Measurements from ENCODE around the gene ACOT11.

Gene ACOT11

DNA sequence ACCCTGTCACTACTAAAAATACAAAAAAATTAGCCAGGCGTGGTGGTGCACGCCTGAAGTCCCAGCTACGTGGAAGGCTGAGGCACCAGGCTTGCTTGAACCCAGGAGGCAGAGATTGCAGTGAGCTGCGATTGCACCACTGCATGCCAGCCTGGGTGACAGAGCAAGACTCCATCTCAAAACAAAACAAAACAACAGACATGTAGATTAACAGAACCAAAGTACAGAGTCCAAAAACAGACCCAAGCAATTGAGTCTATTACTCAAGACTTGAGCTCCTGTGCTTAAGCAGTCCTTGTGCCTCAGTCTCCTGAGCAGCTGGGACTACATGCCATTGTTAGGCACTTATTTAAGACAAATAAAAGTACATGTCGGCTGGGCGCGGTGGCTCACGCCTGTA lies 9.5 kb upstream of the ACOT11 start:
- no peak for DNase-seq

DNA sequence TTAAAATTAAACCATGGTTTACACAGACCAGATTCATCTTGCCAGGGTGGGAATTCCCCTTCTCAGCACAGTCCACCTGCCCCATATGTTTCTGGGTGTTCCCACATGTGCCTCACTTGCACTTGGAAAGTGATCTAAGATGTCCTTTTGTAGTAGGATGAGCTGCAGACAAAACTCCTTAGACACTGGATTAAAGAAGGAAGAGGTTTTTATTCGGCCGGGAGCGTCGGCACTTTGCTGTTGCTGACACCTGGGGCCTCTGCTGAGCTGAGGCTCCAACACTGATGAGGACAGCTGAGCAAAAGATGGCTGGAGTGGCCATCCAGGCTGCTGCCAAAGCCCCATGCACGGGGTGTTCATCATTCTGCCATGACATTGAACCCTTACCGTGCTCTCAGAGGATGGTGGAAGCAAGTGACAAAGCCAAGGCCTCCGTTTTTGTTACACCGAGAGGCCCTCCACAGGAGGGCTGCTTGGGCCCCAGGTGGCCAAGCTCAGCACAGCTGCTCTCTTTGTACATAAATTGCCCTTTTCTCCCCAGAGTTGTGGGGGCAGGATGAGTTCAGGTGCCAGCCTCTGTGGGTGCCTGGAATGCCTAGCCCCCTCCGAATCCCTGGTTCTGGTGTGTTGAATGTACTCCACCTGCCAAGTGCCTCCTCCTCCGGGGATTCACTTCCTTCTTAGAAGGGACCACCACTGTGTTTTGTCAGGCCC lies 7.3 kb upstream of the ACOT11 start:
- DNase-seq: no peak

GRCh38 chr1:54542120-54542961 lies 5.7 kb upstream of the ACOT11 start:
- DNase-seq: peak; percentile 68

DNA sequence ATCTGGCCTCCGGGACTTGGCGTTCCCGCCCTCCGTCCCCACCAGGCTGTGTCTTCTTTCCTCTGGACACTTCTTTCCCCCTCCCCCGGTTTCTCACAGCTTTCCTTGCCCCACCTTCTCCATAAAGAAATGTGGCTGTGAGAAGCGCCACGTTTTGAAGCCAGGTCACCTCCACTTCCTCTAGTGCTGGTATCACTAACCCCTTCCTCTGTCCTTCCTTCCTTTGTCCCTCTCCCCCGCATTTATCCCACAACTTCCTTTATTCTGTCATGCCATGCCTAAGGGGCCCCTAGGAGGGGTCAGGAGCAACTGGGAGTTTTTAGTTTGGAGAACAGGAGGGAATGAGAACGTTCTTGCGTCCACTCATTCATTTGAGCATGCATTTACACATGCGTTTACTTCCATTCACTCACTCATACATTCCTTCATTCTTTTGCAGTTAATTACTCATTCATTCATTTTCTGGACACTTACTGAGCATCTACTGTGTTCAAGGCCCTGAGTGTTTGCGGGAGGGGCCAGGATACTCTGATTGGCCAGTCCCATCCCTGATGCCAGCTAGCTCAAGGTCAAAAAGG lies 5.0 kb upstream of the ACOT11 start:
- no peak for DNase-seq

- no peak for DNase-seq
Observed at GRCh38 chr1:54543729-54544496, 4.1 kb upstream of the ACOT11 start.

DNA sequence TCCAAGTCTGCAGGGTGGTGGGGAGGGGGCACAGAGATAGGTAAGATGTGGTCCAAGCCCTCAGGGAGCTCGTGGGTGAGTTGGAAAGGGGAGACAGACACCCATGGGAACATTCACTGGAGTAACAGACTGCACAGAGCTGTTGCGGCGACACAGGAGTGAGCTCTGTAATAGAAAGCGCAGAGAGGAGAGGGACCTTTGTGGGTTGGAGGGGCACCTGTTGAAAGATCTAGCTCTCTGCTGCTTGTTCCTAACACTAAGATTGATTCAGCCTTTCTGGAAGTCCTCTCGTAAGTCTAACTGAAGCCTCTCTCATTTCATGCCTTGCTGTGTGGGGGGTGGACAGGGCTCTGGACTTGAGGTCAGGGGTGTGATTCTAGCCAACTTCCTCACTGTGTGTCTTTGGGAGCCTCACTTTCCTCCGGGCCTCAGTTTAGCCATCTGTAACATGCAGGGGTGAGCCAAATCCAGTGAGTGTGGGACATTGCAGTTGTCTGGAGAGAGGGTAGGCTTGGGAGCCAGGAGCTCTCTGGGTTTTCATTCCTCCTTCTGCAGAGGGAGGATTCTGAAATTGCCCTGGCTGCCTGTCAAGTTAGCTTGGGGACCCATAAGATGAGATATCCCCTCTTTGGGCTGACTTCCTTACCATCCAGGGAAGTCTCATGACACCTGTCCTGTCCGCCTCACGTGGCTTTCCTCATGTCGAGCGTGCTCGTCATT lies 2.0 kb upstream of the ACOT11 start:
- DNase-seq: no peak

- DNase-seq: peak; percentile 74
Observed at GRCh38 chr1:54546651-54547401, 1.2 kb upstream of the ACOT11 start.

DNA sequence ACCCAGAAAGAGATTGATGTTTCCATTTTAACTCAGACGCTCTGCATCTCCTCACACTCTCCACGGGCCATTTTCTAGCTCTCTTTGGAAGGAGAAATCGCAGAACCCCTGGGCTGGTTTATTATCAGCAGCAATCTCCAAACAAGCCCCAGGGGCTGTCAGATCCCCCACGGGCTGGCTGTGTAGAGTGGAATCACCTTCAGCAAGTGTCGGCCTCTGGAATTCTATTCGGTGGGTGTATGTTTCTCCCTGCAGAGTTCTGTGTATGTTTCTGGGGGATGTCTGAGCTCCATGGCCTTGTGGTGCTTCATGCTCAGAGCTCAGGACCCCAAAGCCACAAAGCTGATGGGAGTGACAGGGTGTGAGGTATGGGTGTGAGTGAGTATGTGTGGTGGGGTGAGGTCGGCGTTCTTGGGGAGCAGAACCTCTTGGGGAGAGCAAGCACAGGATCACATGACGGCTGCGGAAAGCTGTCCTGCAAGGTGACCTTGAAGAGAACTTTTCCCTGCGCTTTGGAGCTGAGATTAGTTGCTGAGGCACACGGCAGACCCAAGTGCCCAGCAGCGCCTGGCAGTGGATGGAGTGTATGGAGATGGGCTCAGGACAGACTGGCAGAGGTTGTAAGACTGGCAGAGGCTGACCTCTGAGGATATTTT lies 489 bp downstream of the ACOT11 start:
- DNase-seq: no peak

DNA sequence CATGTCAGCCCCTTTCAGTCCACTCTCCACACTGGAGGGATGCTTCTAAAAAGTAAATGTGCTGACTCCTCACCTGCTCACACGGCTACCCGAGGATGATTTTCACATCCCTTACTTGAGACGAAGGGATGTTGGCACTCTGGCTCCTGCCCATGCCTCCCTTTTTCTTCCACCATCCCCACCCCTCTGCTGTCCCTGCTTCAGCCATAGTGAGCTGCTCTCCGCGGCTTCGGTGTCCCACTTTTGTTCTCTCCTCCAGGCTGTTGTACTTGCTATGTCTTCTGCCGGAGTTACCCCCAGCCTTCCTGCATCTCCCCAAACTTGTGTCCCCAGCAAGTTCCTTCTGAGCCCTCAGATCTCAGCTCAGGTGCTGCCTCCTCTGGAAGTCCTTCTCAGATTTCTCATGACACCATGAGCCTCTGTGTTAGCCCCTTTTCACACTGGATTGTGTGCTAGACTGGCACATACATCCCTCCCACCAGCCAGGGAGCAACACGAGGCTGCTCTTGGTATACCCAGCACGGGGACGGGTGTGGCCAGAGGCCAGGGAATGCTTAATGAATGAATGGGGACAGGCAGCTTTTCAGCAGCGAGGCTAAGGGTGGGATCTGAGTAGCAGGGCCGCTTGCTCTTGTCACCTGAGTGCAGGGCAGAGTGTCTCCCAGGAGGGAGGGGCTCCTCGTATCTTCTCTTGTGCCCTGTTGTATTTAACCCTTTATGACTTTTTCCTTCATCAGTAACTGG lies 1.3 kb downstream of the ACOT11 start:
- no peak for DNase-seq

DNA sequence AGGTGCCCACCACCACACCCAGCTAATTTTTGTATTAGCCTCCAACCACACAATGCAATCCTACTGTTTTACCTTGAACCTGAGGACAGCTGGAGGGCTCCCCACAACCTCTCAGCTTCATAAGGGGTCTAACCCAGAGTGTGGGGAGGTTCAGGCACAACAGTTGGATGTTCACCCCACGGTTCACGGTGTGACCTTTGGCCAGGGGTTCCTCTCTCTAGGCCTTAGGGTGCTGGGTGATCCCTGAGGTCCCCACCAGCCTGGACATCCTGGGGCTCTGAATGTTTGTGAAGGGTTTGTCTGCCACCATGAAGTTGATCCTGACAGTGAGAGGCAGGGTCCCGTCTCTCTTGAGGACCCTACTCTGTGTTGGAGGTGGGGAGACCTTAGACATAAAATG lies 3.9 kb downstream of the ACOT11 start:
- DNase-seq: no peak

DNA sequence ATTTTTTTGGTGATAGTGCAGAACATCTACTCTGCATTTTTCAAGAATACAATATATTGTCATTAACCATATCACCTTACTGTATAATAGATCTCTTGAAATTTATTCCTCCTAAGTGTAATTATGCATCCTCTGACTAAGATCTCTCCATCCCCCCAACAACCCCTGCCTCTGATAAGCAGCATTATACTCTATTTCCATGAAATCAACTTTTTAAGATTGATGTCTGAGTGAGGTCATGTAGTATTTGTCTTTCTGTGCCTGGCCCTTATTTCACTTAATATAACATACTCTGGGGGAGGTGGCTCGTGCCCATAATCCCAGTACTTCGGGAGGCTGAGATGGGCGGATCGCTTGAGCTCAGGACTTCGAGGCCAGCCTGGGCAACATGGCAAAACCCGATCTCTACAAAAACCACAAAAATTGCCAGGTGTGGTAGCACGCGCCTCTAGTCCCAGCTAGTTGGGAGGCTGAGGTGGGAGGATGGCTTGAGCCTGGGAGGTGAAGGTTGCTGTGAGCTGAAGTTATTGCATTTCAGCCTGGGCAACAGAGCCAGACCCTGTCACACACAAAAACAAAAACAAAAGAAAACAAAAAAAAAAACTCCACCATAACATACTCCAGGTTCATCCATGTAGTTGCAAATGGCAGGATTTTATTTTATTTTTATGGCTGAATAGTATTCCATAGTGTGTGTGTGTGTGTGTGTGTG lies 5.7 kb downstream of the ACOT11 start:
- no peak for DNase-seq

DNA sequence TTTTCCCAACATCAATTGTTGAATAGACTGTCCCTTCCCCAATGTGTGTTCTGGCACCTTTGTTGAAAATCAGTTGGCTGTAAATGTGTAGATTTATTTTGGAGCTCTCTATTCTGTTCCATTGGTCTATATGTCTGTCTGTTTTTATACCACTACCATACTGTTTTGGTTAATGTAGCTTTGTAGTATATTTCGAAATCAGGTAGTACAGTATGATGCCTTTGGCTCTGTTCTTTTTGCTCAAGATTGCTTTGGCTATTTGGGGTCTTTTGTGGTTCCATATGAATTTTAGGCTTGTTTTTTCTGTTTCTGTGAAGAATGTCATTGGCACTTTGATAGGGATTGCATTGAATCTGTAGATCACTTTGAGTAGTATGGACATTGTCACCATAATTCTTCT lies 8.1 kb downstream of the ACOT11 start:
- no peak for DNase-seq

DNA sequence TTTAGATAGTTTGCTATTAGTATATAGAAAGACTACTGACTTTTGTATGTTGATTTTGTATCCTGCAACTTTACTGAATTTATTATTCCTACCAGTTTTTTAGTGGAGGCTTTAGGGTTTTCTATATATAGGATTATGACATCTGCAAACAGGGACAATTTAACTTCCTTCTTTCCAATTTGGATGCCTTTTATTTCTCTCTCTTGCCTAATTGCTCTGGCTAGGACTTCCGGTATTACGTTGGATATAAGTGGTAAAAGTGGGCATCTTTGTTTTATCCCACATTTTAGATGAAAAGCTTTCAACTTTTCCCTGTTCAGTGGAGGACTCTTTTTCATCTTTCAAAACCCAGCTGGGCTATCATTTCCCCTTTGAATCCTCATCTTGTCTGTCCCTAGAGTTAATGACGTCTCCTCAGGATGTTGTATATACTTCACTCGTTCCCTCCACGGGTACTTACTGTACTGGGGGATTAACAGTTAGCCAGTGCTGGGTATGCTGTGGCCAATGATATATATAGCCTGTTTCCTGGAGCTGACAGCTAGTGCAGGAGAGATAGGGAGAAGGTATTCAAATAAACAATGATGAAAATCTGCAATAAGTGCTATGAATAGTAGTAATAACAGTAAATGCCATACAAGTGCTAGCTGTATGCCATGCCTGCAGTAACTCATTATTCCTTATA lies 9.8 kb downstream of the ACOT11 start:
- no peak for DNase-seq

DNA sequence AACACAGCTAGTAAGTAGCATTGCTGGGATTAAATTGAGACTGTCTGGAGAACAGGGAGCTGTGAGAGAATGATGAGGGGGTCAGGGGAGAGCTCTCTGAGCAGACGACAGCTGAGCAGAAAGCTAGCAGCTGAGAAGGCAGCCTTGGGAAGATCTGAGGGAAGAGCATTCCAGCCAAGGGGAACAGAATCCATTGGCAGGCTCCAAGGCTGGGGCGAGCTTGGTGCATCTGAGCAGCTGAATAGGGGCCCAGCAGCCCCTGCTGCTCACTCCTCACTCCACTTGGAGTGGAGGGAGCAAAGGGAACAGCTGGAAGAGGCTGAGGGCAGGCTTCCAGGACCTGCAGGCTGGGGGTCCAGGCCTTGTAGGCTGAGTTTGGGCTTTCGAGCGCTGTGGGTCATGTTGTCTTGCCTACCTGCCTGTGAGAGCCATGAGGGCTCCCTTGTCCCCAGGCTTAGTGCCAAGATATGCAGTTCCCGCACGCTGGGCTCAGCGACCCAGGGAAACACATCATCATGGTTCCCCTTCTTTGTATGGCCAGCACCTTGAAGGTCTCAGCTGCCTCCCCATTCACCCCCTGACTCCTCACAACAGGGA lies 10.5 kb downstream of the ACOT11 start:
- DNase-seq: no peak

DNA sequence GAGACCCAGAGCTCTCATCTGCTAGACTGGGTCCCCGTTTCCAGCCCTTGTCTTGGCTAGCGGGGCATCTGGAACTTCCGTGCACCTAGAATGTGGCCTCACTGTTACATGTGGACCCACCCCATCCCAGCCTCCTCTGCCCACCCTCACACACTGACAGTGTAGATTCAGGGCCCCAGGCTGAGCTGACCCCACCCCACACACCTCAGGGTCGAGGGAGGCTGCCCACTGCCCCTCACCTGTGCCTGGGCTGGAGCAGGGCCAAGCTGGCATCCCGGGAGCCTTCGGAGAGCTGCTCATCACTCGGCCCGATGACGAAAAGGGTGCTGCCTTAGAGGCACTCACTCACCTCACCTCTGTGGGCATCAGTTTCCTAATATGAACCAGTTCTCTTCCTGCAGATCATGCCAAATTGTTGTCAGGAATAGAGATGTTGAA lies 11.1 kb downstream of the ACOT11 start:
- DNase-seq: no peak

GRCh38 chr1:54559771-54560231 lies 11.8 kb downstream of the ACOT11 start:
- no peak for DNase-seq

GRCh38 chr1:54564312-54565112 lies 16.5 kb downstream of the ACOT11 start:
- no peak for DNase-seq

GRCh38 chr1:54565113-54565501 lies 17.1 kb downstream of the ACOT11 start:
- DNase-seq: peak; percentile 39
